HepG2 (cell line): ENCODE results near the gene HS2ST1. TPM values are rescaled to one million over a fixed set of nuclear protein-coding genes. Genes with fewer than 3 reads are reported as not detected.

Experiments
- ATF7 ChIP-seq, 2 experiments: fragments of 450-650 bp in 1 of 2; sonication (generic) in 1 of 2; formaldehyde crosslinking in 1 of 2; IDR thresholded peaks; 2 replicates each; pipeline versions ENCODE4 v1.4.0 to v1.6.1; 2016 to 2020; ENCODE audit warnings: antibody characterized with exemption in 1 of 2, mild to moderate bottlenecking in 1 of 2, missing genetic modification reagents in 1 of 2
- EED ChIP-seq: sonication (generic); formaldehyde crosslinking; IDR thresholded peaks from 2 replicates; pipeline ENCODE4 v1.5.0; 2020; ENCODE audit warnings: mild to moderate bottlenecking, missing genetic modification reagents
- HNF4G ChIP-seq, 2 experiments: sonication (generic) in 1 of 2; formaldehyde crosslinking in 1 of 2; IDR thresholded peaks; 2 replicates each; pipeline versions ENCODE4 v1.4.0 to v1.6.1; 2011 to 2020; ENCODE audit warnings: borderline replicate concordance in 2 of 2, low read depth in 2 of 2, mild to moderate bottlenecking in 2 of 2, low read length in 1 of 2, missing genetic modification reagents in 1 of 2, moderate library complexity in 1 of 2
- KDM5A ChIP-seq: fragments of 200-600 bp; sonication (generic); IDR thresholded peaks from 2 replicates; pipeline ENCODE4 v1.7.0; 2018; ENCODE audit warnings: antibody characterized with exemption, mild to moderate bottlenecking, low read length, borderline replicate concordance
- KDM5B ChIP-seq: sonication (generic); formaldehyde crosslinking; IDR thresholded peaks from 2 replicates; pipeline ENCODE4 v1.4.0; 2020; ENCODE audit warnings: missing genetic modification reagents, mild to moderate bottlenecking, borderline replicate concordance
- MXD1 ChIP-seq: sonication (generic); formaldehyde crosslinking; IDR thresholded peaks from 2 replicates; pipeline ENCODE4 v1.4.0; 2020; ENCODE audit warnings: mild to moderate bottlenecking, missing genetic modification reagents
- NRL ChIP-seq: sonication (generic); formaldehyde crosslinking; IDR thresholded peaks from 2 replicates; pipeline ENCODE4 v1.5.0; 2020; ENCODE audit warnings: missing genetic modification reagents, mild to moderate bottlenecking, moderate library complexity, borderline replicate concordance
- POLR2A ChIP-seq, 2 experiments: IDR thresholded peaks; 2 replicates each; pipeline ENCODE4 v1.6.1; 2011; ENCODE audit warnings: low read depth in 2 of 2, low read length in 2 of 2, mild to moderate bottlenecking in 1 of 2, moderate library complexity in 1 of 2; ENCODE audit not compliant: insufficient read depth in 1 of 2
- POLR2AphosphoS5 ChIP-seq: IDR thresholded peaks from 2 replicates; pipeline ENCODE4 v1.6.1; 2012; ENCODE audit warnings: low read depth, low read length
- RXRA ChIP-seq: sonication (generic); formaldehyde crosslinking; IDR thresholded peaks from 2 replicates; pipeline ENCODE4 v1.5.1; 2020; ENCODE audit warnings: missing genetic modification reagents
- SOX6 ChIP-seq, 2 experiments: fragments of 450-650 bp in 1 of 2; sonication (generic) in 1 of 2; formaldehyde crosslinking in 1 of 2; IDR thresholded peaks; 2 replicates each; pipeline versions ENCODE4 v1.4.0 to v1.6.1; 2017 to 2020; ENCODE audit warnings: antibody characterized with exemption in 1 of 2, mild to moderate bottlenecking in 1 of 2, missing genetic modification reagents in 1 of 2
- THAP11 ChIP-seq: IDR thresholded peaks from 2 replicates; pipeline ENCODE4 v1.6.1; 2016; ENCODE audit warnings: missing biosample characterization, missing genetic modification reagents
- ZBTB38 ChIP-seq: sonication (generic); formaldehyde crosslinking; IDR thresholded peaks from 2 replicates; pipeline ENCODE4 v1.5.1; 2020; ENCODE audit warnings: mild to moderate bottlenecking, missing genetic modification reagents
- ZBTB42 ChIP-seq: sonication (generic); formaldehyde crosslinking; IDR thresholded peaks from 2 replicates; pipeline ENCODE4 v1.5.0; 2020; ENCODE audit warnings: mild to moderate bottlenecking, missing genetic modification reagents
- ZNF263 ChIP-seq: sonication (generic); formaldehyde crosslinking; IDR thresholded peaks from 2 replicates; pipeline ENCODE4 v1.4.0; 2020; ENCODE audit warnings: missing genetic modification reagents
- ZNF3 ChIP-seq: IDR thresholded peaks from 2 replicates; pipeline ENCODE4 v1.7.0; 2017; ENCODE audit warnings: inconsistent platforms
- ZNF746 ChIP-seq: sonication (generic); formaldehyde crosslinking; IDR thresholded peaks from 2 replicates; pipeline ENCODE4 v1.8.0; 2022; ENCODE audit warnings: mild to moderate bottlenecking, missing genetic modification reagents
- ZNF775 ChIP-seq: sonication (generic); formaldehyde crosslinking; IDR thresholded peaks from 2 replicates; pipeline ENCODE4 v1.4.0; 2020; ENCODE audit warnings: missing genetic modification reagents, mild to moderate bottlenecking, moderate library complexity, borderline replicate concordance
- ZNF891 ChIP-seq: sonication (generic); formaldehyde crosslinking; IDR thresholded peaks from 2 replicates; pipeline ENCODE4 v1.5.0; 2020; ENCODE audit warnings: mild to moderate bottlenecking, missing genetic modification reagents
- ZXDC ChIP-seq: sonication (generic); formaldehyde crosslinking; IDR thresholded peaks from 2 replicates; pipeline ENCODE4 v1.5.0; 2020; ENCODE audit warnings: mild to moderate bottlenecking, missing genetic modification reagents
- polyA plus RNA-seq, 8 experiments: library from polyadenylated mRNA; depleted of rRNA in 3 of 8; stranded (reverse) in 7 of 8; unstranded in 1 of 8; fragments of >200 nt; fragmentation: Illumina TruSeq in 4 of 8; extraction: Trizol in 4 of 8; gene quantifications; 2 replicates each; pipeline versions ENCODE4 v1.2.1 to v1.2.3, GENCODE V29; 2011 to 2016; ENCODE audit warnings: low read depth in 4 of 8, missing spikeins in 1 of 8, mixed read lengths in 1 of 8; ENCODE audit not compliant: insufficient read depth in 1 of 8
- total RNA-seq, 5 experiments: library from RNA; depleted of rRNA; stranded (reverse); fragments of >200 nt; fragmentation: Illumina TruSeq; extraction: Trizol; gene quantifications; 2 replicates each; pipeline ENCODE4 v1.2.3, GENCODE V29; 2016; ENCODE audit warnings: low read depth in 1 of 5
- TF ChIP-seq, protein P1 (sequence below): sonication (generic); formaldehyde crosslinking; IDR thresholded peaks from 2 replicates; pipeline ENCODE4 v1.5.1; 2020; ENCODE audit warnings: mild to moderate bottlenecking, missing genetic modification reagents, moderate library complexity

Gene HS2ST1
- total and polyA plus RNA-seq, 2 of the 13 experiments (the other 11 are each of a cell fraction or from before 2014, with no cell fraction given), result 22.1 to 58.7 TPM

- TF ChIP-seq ZXDC (CRISPR knock-in tag) (peak; percentile 54; the same call in 1 of the 2 replicates), ZNF263 (peak; percentile 99), NRL (0 out of 2 replicates have a peak, but pooled peaks have one; percentile 55), THAP11 (CRISPR knock-in tag) (no peak), ZBTB42 (CRISPR knock-in tag) (0 out of 2 replicates have a peak, but pooled peaks have one; percentile 32), ZNF891 (CRISPR knock-in tag) (0 out of 2 replicates have a peak, but pooled peaks have one; percentile 31), ATF7 (IDR thresholded peaks at IDR 0.05) (no peak), ATF7 (CRISPR knock-in tag; IDR thresholded peaks at IDR 0.05) (no peak), POLR2AphosphoS5 (0 out of 2 replicates have a peak, but pooled peaks have one; percentile 24), POLR2A (IDR thresholded peaks at IDR 0.05; ENCODE audit: insufficient read depth in 1 of 2, low read depth in 2 of 2, low read length in 2 of 2) (peak in 1 of 2 experiments; percentile 60; a peak in 2 of 4 replicates), ZNF3 (CRISPR knock-in tag) (no peak), ZBTB38 (peak; percentile 15; the same call in 1 of the 2 replicates), KDM5B (CRISPR knock-in tag) (peak; percentile 27; the same call in 1 of the 2 replicates), RXRA (CRISPR knock-in tag) (0 out of 2 replicates have a peak, but pooled peaks have one; percentile 40), ZNF775 (CRISPR knock-in tag) (no peak), KDM5A (peak; percentile 73), EED (no peak), MXD1 (CRISPR knock-in tag) (peak; percentile 54; the same call in 1 of the 2 replicates), SOX6 (IDR thresholded peaks at IDR 0.05) (no peak), SOX6 (CRISPR knock-in tag; IDR thresholded peaks at IDR 0.05) (peak; percentile 18; the same call in 1 of the 2 replicates), HNF4G (IDR thresholded peaks at IDR 0.05; ENCODE audit: borderline replicate concordance, low read depth, low read length) (no peak), HNF4G (CRISPR knock-in tag; IDR thresholded peaks at IDR 0.05; ENCODE audit: borderline replicate concordance, low read depth) (no peak), ZNF746 (no peak)
- TF ChIP-seq, protein P1, sequence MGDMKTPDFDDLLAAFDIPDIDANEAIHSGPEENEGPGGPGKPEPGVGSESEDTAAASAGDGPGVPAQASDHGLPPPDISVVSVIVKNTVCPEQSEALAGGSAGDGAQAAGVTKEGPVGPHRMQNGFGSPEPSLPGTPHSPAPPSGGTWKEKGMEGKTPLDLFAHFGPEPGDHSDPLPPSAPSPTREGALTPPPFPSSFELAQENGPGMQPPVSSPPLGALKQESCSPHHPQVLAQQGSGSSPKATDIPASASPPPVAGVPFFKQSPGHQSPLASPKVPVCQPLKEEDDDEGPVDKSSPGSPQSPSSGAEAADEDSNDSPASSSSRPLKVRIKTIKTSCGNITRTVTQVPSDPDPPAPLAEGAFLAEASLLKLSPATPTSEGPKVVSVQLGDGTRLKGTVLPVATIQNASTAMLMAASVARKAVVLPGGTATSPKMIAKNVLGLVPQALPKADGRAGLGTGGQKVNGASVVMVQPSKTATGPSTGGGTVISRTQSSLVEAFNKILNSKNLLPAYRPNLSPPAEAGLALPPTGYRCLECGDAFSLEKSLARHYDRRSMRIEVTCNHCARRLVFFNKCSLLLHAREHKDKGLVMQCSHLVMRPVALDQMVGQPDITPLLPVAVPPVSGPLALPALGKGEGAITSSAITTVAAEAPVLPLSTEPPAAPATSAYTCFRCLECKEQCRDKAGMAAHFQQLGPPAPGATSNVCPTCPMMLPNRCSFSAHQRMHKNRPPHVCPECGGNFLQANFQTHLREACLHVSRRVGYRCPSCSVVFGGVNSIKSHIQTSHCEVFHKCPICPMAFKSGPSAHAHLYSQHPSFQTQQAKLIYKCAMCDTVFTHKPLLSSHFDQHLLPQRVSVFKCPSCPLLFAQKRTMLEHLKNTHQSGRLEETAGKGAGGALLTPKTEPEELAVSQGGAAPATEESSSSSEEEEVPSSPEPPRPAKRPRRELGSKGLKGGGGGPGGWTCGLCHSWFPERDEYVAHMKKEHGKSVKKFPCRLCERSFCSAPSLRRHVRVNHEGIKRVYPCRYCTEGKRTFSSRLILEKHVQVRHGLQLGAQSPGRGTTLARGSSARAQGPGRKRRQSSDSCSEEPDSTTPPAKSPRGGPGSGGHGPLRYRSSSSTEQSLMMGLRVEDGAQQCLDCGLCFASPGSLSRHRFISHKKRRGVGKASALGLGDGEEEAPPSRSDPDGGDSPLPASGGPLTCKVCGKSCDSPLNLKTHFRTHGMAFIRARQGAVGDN (CRISPR knock-in tag), result peak; percentile 80
These were observed 732 bp downstream of the HS2ST1 start (continued) for GRCh38 chr1:86914998-86915736.
